ENCODE measurements around the gene TTLL3. TPM values are rescaled to one million over a fixed set of nuclear protein-coding genes. Genes with fewer than 3 reads are reported as not detected.
"Not testable (repeated sequence)": the region's sequence is repeated elsewhere in the genome, so short reads cannot be mapped to it uniquely, and the experiment has no call there.

TTLL3 gene
- total and polyA plus RNA-seq, 7 donors, result 2.9 to 19.0 (median 6.4) TPM

DNA sequence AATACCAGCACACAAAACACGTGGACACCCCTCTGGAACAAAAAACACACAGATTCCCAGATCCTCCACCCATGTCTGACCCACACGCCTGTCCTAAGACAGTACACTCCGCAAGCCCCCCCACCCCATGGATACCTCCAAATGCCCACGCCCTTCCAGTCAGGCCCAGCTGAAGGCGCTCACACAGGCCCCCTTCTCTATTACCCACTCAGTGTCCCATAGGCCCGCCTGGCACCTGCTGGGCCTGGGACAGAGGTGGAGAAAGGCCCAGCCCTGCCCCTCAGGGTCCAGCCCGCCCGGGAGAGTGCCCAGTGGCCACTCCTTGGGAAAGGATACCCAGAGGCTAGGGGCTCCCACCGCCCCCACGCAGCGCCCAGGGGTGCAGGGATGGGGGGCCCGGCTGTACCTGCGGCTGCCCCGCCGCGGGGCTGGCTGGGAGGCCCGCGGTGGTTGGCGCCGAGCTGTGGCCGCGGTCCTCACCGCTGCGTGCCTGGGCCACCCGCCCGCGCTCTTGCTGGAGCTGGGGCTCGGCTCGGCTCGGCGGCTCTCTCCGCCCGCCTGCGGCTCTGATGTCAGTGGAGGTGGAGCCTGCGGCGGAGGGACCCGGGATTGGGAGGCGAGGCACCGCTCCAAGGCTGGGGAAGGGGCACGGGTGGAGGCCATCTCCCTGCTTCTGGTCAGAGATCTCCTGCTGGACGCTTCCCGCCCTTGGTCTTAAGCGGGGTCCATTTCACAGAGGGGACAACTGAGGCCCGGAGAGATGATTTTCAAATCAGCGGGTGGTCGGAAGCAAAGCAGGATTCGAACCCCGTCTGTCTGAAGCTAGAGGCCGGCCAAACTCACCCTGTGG lies 40.4 kb upstream of the TTLL3 start, which contains the start of gene CAMK1:
TSS of gene CAMK1 (minus strand) at position 522 of the 850 bp plus-strand sequence. CDS start 2,198 bp downstream, outside the sequence.
- WGBS, 3 donors, result 2 to 3% (median 2%) methylated on average over 43 to 49 of the region's 49 CpGs
- intact Hi-C loops (cut with DNase I), result no loop called here
- Histone ChIP-seq H3K27ac (peak within 1 kb of the TSS; percentile 64), H3K9me3 (no peaks in the 10 kb centered on the region), H3K4me1 (no peaks in the 10 kb centered on the region), H3K4me3 (peak within 1 kb of the TSS; percentile 71), H3K36me3 (ENCODE audit: insufficient read depth in 1 of 2, low read depth in 1 of 2) (peaks cover 0 to 8% of the 10 kb centered on the region in 2 donors), H3K27me3 (ENCODE audit: insufficient read depth in 3 of 3, low read length in 2 of 3) (peaks cover 0 to 5% (median 0%) of the 10 kb centered on the region in 3 donors)
- ATAC-seq, result peak; percentile 79 to 90 (median 84)
- DNase-seq, result peak; percentile 84 to 85
- TF ChIP-seq CTCF (IDR thresholded peaks at IDR 0.05), result no peak

GRCh38 chr3:9770276-9770812 lies 39.7 kb upstream of the TTLL3 start:
- WGBS, 3 donors, result 11 to 12% (median 12%) methylated on average over 15 of the region's 15 CpGs

DNA sequence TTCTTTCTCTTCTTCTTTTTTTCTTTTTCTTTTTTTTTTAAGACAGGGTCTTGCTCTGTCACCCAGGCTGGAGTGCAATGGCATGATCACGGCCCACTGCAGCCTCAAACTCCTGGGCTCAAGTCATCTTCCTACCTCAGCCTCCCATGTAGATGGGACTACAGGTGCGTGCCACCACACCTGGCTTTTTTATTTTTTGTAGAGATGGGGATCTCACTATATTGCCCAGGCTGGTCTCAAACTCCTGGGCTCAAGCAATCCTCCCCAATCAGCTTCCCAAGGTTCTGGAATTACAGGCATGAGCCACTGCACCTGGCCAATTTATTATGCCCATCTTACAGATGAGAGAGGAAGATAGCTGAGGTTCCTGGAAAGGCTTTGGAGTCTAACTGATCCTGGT lies 39.1 kb upstream of the TTLL3 start:
- H3K36me3 ChIP-seq (ENCODE audit: insufficient read depth in 1 of 2, low read depth in 1 of 2); H3K27me3 ChIP-seq (ENCODE audit: insufficient read depth in 3 of 3, low read length in 2 of 3); H3K9me3 ChIP-seq; DNase-seq; ATAC-seq; H3K4me3 ChIP-seq; H3K27ac ChIP-seq; H3K4me1 ChIP-seq; intact Hi-C loops (cut with DNase I): not testable (repeated sequence)
- WGBS, 3 donors, result 86 to 93% (median 91%) methylated on average over 2 of the region's 2 CpGs

More at GRCh38 chr3:9770276-9770812, 39.7 kb upstream of the TTLL3 start:
- Histone ChIP-seq H3K9me3 (no peaks in the 10 kb centered on the region), H3K27ac (peak overlapping the region; percentile 64), H3K4me1 (no peaks in the 10 kb centered on the region), H3K27me3 (ENCODE audit: insufficient read depth in 3 of 3, low read length in 2 of 3) (peaks cover 0 to 5% (median 0%) of the 10 kb centered on the region in 3 donors), H3K4me3 (peak overlapping the region; percentile 71), H3K36me3 (ENCODE audit: insufficient read depth in 1 of 2, low read depth in 1 of 2) (peaks cover 0 to 5% of the 10 kb centered on the region in 2 donors)
- DNase-seq, result peak; percentile 91 to 95
- peak; percentile 7 to 52 (median 32) for ATAC-seq
- intact Hi-C loops (cut with DNase I), result no loop called here
- TF ChIP-seq CTCF (IDR thresholded peaks at IDR 0.05), result no peak

- DNase-seq, result no peak
- TF ChIP-seq CTCF (IDR thresholded peaks at IDR 0.05), result no peak
- Histone ChIP-seq H3K9me3 (no peaks in the 10 kb centered on the region), H3K4me3 (no peak overlapping the region), H3K27me3 (ENCODE audit: insufficient read depth in 3 of 3, low read length in 2 of 3) (no peaks in the 10 kb centered on the region), H3K4me1 (no peaks in the 10 kb centered on the region), H3K36me3 (ENCODE audit: insufficient read depth in 1 of 2, low read depth in 1 of 2) (peaks cover 4 to 27% of the 10 kb centered on the region in 2 donors), H3K27ac (no peak overlapping the region)
- intact Hi-C loops (cut with DNase I), result no loop called here
- WGBS, 3 donors, result 69 to 83% (median 76%) methylated on average over 5 of the region's 5 CpGs
- ATAC-seq, result no peak
Measured at GRCh38 chr3:9776896-9777693, 33.0 kb upstream of the TTLL3 start.

- intact Hi-C loops (cut with DNase I), result no loop called here
- H3K27ac ChIP-seq, result no peak overlapping the region
- no peaks in the 10 kb centered on the region for H3K27me3 ChIP-seq (ENCODE audit: insufficient read depth in 3 of 3, low read length in 2 of 3)
- no peaks in the 10 kb centered on the region for H3K9me3 ChIP-seq
- ATAC-seq (no peak), DNase-seq (no peak)
- no peak overlapping the region for H3K4me3 ChIP-seq
- no peak for TF ChIP-seq CTCF (IDR thresholded peaks at IDR 0.05)
- WGBS, 3 donors, result 91 to 100% (median 92%) methylated on average over 1 of the region's 1 CpG
- peaks cover 4 to 32% of the 10 kb centered on the region in 2 donors for H3K36me3 ChIP-seq (ENCODE audit: insufficient read depth in 1 of 2, low read depth in 1 of 2)
- no peaks in the 10 kb centered on the region for H3K4me1 ChIP-seq
Measured at GRCh38 chr3:9777694-9778021, 32.4 kb upstream of the TTLL3 start.
